HG03095 (cell line): ENCODE measurements around the gene KRI1.
"Not testable (repeated sequence)": the region's sequence is repeated elsewhere in the genome, so short reads cannot be mapped to it uniquely, and the experiment has no call there.

ENCODE experiments used
- ATAC-seq: cut with Tn5 transposase; IDR thresholded peaks from one replicate; pipeline ENCODE4 v1.9.1; 2021; ENCODE audit warnings: moderate library complexity; ENCODE audit not compliant: unreplicated experiment

KRI1 gene

GRCh38 chr19:10575011-10575716 is 9.4 kb upstream of the KRI1 start:
- no peak for ATAC-seq

- ATAC-seq = no peak
Measured at GRCh38 chr19:10574462-10574861, 8.7 kb upstream of the KRI1 start.

GRCh38 chr19:10573793-10574192 is 8.0 kb upstream of the KRI1 start:
- not testable (repeated sequence) for ATAC-seq

- ATAC-seq = peak; percentile 61
Measured at GRCh38 chr19:10568826-10569651, 3.2 kb upstream of the KRI1 start, which contains the start of gene CDKN2D. TSS of gene CDKN2D (minus strand) at chr19:10568979. CDS start at chr19:10568653, 326 bp downstream.

- ATAC-seq = peak; percentile 0
Measured at GRCh38 chr19:10568062-10568825, 2.4 kb upstream of the KRI1 start.

- no peak for ATAC-seq
Measured at GRCh38 chr19:10567656-10568055, 1.8 kb upstream of the KRI1 start.

- ATAC-seq = no peak
Measured at GRCh38 chr19:10566658-10567410, 1.0 kb upstream of the KRI1 start.

- ATAC-seq = no peak
Measured at GRCh38 chr19:10566408-10566657, 523 bp upstream of the KRI1 start.

GRCh38 chr19:10565028-10565566 is 713 bp downstream of the KRI1 start:
- ATAC-seq = no peak

GRCh38 chr19:10562609-10563008 is 3.2 kb downstream of the KRI1 start:
- no peak for ATAC-seq

- ATAC-seq = no peak
Measured at GRCh38 chr19:10560154-10560553, 5.7 kb downstream of the KRI1 start.

GRCh38 chr19:10557603-10558197 is 8.1 kb downstream of the KRI1 start:
- ATAC-seq = no peak

GRCh38 chr19:10555610-10555973 is 10.2 kb downstream of the KRI1 start:
- no peak for ATAC-seq

GRCh38 chr19:10554760-10555609 is 10.8 kb downstream of the KRI1 start:
- no peak for ATAC-seq

- no peak for ATAC-seq
Measured at GRCh38 chr19:10553943-10554381, 11.8 kb downstream of the KRI1 start.

- ATAC-seq = no peak
Measured at GRCh38 chr19:10553087-10553667, 12.6 kb downstream of the KRI1 start.

- ATAC-seq = no peak
Measured at GRCh38 chr19:10552510-10553053, 13.2 kb downstream of the KRI1 start.

- ATAC-seq = no peak
Measured at GRCh38 chr19:10551698-10552301, 14.0 kb downstream of the KRI1 start.
